A549 (cell line): ENCODE measurements around the gene PPIF.

Source experiments
- CBX8 ChIP-seq: fragments of 200-600 bp; sonication (generic); IDR thresholded peaks from 2 replicates; pipeline ENCODE4 v1.6.1; 2016
- CHD2 ChIP-seq: fragments of 150-350 bp; IDR thresholded peaks from 2 replicates; pipeline ENCODE4 v1.6.1; 2014; ENCODE audit warnings: low read length; ENCODE audit not compliant: partially characterized antibody
- MAZ ChIP-seq: fragments of 150-350 bp; IDR thresholded peaks from 2 replicates; pipeline ENCODE4 v1.6.1; 2014; ENCODE audit warnings: antibody characterized with exemption, low read depth, low read length, borderline replicate concordance
- POLR2A ChIP-seq: IDR thresholded peaks from 2 replicates; pipeline ENCODE4 v1.6.1; 2012; ENCODE audit warnings: mild to moderate bottlenecking, low read length
- POLR2AphosphoS2 ChIP-seq: conservative IDR thresholded peaks from 2 replicates; pipeline ENCODE4 v1.6.1; 2012; ENCODE audit warnings: low read length, improper control_type of control experiment, inconsistent platforms
- SMC3 ChIP-seq: fragments of >200 bp; sonication (Bioruptor Twin); formaldehyde crosslinking; IDR thresholded peaks from 3 replicates; pipeline ENCODE4 v1.6.1; 2018; ENCODE audit warnings: inconsistent platforms
- ZFP36 ChIP-seq: fragments of 450-650 bp; IDR thresholded peaks from 2 replicates; pipeline ENCODE4 v1.6.1; 2014; ENCODE audit warnings: borderline replicate concordance; ENCODE audit not compliant: partially characterized antibody
- TF ChIP-seq, protein P1 (sequence below): fragments of >200 bp; sonication (Bioruptor Twin); formaldehyde crosslinking; IDR thresholded peaks from 3 replicates; pipeline ENCODE4 v1.5.1; 2016
- TF ChIP-seq, protein P2 (sequence below): fragments of 200-600 bp; sonication (generic); IDR thresholded peaks from 2 replicates; pipeline ENCODE4 v1.6.1; 2016; ENCODE audit warnings: antibody characterized with exemption, mild to moderate bottlenecking, moderate library complexity
- TF ChIP-seq, protein P3 (sequence below): IDR thresholded peaks from 2 replicates; pipeline ENCODE4 v1.6.1; 2012
- TF ChIP-seq, protein P4 (sequence below): IDR thresholded peaks from 2 replicates; pipeline ENCODE4 v1.6.1; 2012

DNA sequence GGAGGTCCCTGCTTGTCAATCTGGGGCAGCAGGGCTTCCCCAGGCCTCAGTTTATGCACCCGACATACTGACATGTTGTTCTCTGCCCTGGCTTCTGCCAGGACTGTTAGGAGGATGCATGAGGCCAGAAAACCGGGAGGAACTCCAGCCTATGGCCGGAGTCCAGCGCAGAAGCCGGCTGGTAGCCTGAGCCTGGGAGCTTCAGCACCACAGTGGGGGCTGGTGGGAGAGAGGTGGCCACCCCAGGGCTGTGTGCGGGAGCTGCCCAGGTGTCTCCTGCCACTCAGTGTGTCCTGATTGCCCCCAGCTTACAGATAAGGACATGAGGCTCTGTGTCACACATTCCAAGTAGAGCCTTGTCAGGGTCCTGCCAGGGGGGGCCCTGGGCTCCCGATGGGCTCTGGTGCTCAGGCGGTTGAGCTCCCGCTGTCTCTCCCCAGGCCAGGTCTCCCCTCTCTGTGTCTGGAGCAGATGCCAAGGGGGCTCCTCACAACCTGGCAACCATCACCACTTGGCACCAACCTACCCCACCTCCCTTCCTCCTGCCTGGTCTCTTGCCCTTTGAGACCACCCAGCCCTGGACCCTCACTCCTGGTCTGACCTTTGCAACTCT is 32.3 kb downstream of the PPIF start:
- TF ChIP-seq ZFP36 (no peak), CBX8 (no peak), MAZ (no peak), POLR2A (no peak), SMC3 (no peak), POLR2AphosphoS2 (no peak), CHD2 (no peak)
- TF ChIP-seq, protein P1, sequence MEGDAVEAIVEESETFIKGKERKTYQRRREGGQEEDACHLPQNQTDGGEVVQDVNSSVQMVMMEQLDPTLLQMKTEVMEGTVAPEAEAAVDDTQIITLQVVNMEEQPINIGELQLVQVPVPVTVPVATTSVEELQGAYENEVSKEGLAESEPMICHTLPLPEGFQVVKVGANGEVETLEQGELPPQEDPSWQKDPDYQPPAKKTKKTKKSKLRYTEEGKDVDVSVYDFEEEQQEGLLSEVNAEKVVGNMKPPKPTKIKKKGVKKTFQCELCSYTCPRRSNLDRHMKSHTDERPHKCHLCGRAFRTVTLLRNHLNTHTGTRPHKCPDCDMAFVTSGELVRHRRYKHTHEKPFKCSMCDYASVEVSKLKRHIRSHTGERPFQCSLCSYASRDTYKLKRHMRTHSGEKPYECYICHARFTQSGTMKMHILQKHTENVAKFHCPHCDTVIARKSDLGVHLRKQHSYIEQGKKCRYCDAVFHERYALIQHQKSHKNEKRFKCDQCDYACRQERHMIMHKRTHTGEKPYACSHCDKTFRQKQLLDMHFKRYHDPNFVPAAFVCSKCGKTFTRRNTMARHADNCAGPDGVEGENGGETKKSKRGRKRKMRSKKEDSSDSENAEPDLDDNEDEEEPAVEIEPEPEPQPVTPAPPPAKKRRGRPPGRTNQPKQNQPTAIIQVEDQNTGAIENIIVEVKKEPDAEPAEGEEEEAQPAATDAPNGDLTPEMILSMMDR = no peak
- TF ChIP-seq, protein P2, sequence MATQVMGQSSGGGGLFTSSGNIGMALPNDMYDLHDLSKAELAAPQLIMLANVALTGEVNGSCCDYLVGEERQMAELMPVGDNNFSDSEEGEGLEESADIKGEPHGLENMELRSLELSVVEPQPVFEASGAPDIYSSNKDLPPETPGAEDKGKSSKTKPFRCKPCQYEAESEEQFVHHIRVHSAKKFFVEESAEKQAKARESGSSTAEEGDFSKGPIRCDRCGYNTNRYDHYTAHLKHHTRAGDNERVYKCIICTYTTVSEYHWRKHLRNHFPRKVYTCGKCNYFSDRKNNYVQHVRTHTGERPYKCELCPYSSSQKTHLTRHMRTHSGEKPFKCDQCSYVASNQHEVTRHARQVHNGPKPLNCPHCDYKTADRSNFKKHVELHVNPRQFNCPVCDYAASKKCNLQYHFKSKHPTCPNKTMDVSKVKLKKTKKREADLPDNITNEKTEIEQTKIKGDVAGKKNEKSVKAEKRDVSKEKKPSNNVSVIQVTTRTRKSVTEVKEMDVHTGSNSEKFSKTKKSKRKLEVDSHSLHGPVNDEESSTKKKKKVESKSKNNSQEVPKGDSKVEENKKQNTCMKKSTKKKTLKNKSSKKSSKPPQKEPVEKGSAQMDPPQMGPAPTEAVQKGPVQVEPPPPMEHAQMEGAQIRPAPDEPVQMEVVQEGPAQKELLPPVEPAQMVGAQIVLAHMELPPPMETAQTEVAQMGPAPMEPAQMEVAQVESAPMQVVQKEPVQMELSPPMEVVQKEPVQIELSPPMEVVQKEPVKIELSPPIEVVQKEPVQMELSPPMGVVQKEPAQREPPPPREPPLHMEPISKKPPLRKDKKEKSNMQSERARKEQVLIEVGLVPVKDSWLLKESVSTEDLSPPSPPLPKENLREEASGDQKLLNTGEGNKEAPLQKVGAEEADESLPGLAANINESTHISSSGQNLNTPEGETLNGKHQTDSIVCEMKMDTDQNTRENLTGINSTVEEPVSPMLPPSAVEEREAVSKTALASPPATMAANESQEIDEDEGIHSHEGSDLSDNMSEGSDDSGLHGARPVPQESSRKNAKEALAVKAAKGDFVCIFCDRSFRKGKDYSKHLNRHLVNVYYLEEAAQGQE = no peak
- TF ChIP-seq, protein P3, sequence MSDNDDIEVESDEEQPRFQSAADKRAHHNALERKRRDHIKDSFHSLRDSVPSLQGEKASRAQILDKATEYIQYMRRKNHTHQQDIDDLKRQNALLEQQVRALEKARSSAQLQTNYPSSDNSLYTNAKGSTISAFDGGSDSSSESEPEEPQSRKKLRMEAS = no peak
- TF ChIP-seq, protein P4, sequence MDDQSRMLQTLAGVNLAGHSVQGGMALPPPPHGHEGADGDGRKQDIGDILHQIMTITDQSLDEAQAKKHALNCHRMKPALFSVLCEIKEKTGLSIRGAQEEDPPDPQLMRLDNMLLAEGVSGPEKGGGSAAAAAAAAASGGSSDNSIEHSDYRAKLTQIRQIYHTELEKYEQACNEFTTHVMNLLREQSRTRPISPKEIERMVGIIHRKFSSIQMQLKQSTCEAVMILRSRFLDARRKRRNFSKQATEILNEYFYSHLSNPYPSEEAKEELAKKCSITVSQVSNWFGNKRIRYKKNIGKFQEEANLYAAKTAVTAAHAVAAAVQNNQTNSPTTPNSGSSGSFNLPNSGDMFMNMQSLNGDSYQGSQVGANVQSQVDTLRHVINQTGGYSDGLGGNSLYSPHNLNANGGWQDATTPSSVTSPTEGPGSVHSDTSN = no peak
